AG04449 (cell line): ENCODE measurements around the gene TRIM25.

Source experiments
- CTCF ChIA-PET: fragments of 350-600 bp; formaldehyde crosslinking; extraction: SDS; loops from one replicate; lab custom pipeline; 2021; ENCODE audit warnings: antibody characterized with exemption; lab: Yijun Ruan, JAX
- POLR2A ChIA-PET: fragments of 400-600, 350-600 bp; formaldehyde crosslinking; extraction: SDS; loops from one replicate; lab custom pipeline; 2020; ENCODE audit warnings: antibody characterized with exemption, inconsistent platforms; lab: Yijun Ruan, JAX
- DNase-seq: peaks from one replicate; pipeline ENCODE4 v3.0.0-alpha.2; 2010; ENCODE audit warnings: low read depth, low spot score
- H3K4me3 ChIP-seq: 2 replicates; pipeline ENCODE4 v1.5.1; 2011; ENCODE audit warnings: low read depth, mild to moderate bottlenecking, control low read depth, low read length
- TF ChIP-seq, protein P1 (sequence below): IDR thresholded peaks from one replicate; pipeline ENCODE4 v1.5.1; 2011; ENCODE audit warnings: mild to moderate bottlenecking, moderate library complexity, low read length, control low read depth, inconsistent platforms; ENCODE audit not compliant: insufficient read depth; ENCODE audit errors: missing control alignments

Gene TRIM25

GRCh38 chr17:56863974-56864373 is 49.9 kb downstream of the TRIM25 start:
- TF ChIP-seq, protein P1, sequence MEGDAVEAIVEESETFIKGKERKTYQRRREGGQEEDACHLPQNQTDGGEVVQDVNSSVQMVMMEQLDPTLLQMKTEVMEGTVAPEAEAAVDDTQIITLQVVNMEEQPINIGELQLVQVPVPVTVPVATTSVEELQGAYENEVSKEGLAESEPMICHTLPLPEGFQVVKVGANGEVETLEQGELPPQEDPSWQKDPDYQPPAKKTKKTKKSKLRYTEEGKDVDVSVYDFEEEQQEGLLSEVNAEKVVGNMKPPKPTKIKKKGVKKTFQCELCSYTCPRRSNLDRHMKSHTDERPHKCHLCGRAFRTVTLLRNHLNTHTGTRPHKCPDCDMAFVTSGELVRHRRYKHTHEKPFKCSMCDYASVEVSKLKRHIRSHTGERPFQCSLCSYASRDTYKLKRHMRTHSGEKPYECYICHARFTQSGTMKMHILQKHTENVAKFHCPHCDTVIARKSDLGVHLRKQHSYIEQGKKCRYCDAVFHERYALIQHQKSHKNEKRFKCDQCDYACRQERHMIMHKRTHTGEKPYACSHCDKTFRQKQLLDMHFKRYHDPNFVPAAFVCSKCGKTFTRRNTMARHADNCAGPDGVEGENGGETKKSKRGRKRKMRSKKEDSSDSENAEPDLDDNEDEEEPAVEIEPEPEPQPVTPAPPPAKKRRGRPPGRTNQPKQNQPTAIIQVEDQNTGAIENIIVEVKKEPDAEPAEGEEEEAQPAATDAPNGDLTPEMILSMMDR, result no peak
- no peak for DNase-seq

GRCh38 chr17:56861899-56862298 is 52.0 kb downstream of the TRIM25 start:
- TF ChIP-seq, protein P1, result no peak
- ChIA-PET POLR2A (no interaction called here), CTCF (no interaction called here)

More at GRCh38 chr17:56863974-56864373, 49.9 kb downstream of the TRIM25 start:
- no peak overlapping the region for H3K4me3 ChIP-seq
- ChIA-PET CTCF (interaction anchor here (0.7 kb wide), 1 partner anchor 16 kb away, joined by 4 read pairs; no protein-coding TSS in a partner anchor), POLR2A (no interaction called here)

DNA sequence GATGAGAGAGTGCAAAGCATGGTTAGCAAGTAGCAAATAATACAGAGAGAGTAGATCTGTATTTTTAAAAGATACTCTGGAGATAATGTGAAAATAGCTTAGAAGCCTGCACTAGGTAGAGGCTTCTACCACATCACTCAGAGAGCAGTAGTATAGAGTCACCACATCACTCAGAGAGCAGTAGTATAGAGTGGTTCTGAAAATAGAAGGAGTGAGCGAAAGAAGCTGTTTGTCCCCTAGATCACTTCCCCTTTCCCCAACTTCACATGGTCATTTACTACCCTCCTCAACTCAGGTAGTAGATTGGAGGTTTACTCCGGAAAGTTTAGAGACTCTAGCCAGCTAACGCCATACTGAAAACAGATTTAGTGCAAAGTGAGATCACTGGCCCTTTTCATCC is 62.8 kb downstream of the TRIM25 start:
- TF ChIP-seq, protein P1, result no peak
- CTCF ChIA-PET, result interaction anchor here (1.0 kb wide), 1 partner anchor 17 kb away, joined by 3 read pairs; no protein-coding TSS in a partner anchor
- no peak overlapping the region for H3K4me3 ChIP-seq
- POLR2A ChIA-PET, result no interaction called here
- no peak for DNase-seq

More at GRCh38 chr17:56861899-56862298, 52.0 kb downstream of the TRIM25 start:
- DNase-seq, result no peak
- H3K4me3 ChIP-seq, result no peak overlapping the region

DNA sequence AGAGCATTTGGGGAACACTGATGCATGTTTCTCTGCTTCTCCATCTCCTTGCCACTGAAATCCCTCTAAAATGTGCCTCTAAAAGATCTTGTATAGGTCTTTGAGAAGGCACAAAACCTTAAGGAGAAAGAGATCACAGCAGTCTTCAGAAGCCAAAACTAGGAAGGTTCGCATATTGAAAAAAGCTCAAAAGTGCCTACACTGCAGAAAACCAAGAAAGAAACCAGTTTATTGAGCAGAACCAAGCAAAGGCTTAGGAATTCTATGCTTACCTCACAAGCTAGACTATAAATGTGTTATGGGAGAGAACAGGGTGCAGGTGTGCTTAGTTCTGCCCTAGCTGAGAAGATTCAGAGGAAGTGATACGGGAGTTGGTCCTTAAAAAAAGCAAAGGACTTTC is 63.3 kb downstream of the TRIM25 start:
- TF ChIP-seq, protein P1, result no peak
- POLR2A ChIA-PET, result no interaction called here
- CTCF ChIA-PET, result no interaction called here
- DNase-seq, result no peak
- H3K4me3 ChIP-seq, result no peak overlapping the region

DNA sequence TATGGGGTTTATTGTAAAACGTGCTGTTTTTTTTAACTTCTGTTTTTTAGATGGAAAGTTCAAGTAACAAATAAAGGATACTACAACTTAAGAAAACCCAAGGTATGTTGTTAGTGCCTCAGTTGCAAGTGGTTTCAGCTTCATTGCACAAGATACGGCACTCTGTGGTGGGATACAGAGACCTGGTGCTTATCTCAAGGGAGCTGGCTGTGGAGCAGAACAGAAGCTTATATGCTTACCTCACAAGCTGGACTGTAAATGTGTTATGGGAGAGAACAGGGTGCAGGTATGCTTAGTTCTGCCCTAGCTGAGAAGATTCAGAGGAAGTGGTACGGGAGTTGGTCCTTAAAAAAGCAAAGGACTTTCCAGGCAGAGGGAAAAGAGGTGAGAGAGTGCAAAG is 64.7 kb downstream of the TRIM25 start:
- DNase-seq, result no peak
- TF ChIP-seq, protein P1, result no peak
- no peak overlapping the region for H3K4me3 ChIP-seq
- ChIA-PET CTCF (no interaction called here), POLR2A (no interaction called here)

DNA sequence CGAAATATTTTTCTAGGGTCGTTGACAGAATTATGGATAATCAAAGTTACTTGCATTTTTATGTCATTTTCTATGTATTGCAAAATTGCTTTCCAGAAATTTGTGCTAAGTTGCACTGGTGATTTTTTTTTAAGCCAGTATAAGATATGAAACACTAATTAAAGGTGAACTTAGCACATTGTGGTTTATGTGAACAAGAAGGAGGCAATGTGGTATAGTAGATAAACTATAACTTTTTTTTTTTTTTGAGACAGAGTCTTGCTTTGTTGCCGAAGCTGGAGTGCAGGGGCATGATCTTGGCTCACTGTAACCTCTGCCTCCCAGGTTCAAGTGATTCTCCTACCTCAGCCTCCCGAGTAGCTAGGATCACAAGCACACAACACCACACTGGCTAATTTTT is 66.7 kb downstream of the TRIM25 start:
- CTCF ChIA-PET, result interaction anchor here (1.2 kb wide), 1 partner anchor 27 kb away, joined by 3 read pairs; no protein-coding TSS in a partner anchor
- DNase-seq, result no peak
- TF ChIP-seq, protein P1, result no peak
- no peak overlapping the region for H3K4me3 ChIP-seq
- POLR2A ChIA-PET, result no interaction called here
